ENCODE results near the gene KCNMA1.

DNA sequence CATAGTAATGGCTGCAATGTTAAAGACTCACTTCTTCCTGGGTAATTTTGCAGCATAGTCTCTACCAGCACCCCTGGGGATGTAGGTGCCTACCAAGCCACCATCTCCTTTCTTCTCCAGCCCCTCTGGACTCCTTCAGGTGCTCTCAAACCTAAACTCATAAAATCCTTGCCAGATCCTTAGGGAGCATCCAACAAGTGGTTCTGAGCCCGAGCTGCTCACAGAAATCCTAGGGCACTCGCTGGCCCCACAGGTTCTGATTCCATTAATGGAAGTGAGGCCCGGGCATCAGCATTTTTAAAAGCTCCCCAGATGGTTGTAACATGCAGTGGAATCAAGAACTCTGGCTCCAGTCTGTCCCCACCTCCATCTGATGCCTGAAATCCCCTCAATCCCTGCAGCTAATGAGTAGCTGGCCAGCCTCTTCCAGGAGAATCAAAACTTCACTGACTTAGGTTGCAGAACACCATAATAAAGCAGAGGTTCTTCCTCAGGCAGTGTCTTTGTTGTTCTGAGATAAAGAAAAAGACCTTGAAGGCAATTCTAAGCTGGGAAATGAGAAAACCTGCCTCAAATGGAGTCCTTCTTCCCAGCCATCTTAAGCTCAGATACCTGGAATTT lies 336.8 kb downstream of the KCNMA1 start:
- TF ChIP-seq, protein P1, sequence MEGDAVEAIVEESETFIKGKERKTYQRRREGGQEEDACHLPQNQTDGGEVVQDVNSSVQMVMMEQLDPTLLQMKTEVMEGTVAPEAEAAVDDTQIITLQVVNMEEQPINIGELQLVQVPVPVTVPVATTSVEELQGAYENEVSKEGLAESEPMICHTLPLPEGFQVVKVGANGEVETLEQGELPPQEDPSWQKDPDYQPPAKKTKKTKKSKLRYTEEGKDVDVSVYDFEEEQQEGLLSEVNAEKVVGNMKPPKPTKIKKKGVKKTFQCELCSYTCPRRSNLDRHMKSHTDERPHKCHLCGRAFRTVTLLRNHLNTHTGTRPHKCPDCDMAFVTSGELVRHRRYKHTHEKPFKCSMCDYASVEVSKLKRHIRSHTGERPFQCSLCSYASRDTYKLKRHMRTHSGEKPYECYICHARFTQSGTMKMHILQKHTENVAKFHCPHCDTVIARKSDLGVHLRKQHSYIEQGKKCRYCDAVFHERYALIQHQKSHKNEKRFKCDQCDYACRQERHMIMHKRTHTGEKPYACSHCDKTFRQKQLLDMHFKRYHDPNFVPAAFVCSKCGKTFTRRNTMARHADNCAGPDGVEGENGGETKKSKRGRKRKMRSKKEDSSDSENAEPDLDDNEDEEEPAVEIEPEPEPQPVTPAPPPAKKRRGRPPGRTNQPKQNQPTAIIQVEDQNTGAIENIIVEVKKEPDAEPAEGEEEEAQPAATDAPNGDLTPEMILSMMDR (IDR thresholded peaks at IDR 0.05), result no peak
- TF ChIP-seq POLR2A (IDR thresholded peaks at IDR 0.05) (no peak), POLR2AphosphoS5 (IDR thresholded peaks at IDR 0.05; ENCODE audit: insufficient read depth in 1 of 2, low read depth in 1 of 2) (no peak)

All from vagina (tissue), 2 donors.